ENCODE data around the gene HSBP1L1.

GRCh38 chr18:79965119-79965902, 868 bp downstream of the HSBP1L1 start:
- TF ChIP-seq CTCF (IDR thresholded peaks at IDR 0.05) (no peak), POLR2A (IDR thresholded peaks at IDR 0.05) (no peak)
